OCI-LY3 (cell line): ENCODE data around the gene NPIPA5.
"Not testable (repeated sequence)": the region's sequence is repeated elsewhere in the genome, so short reads cannot be mapped to it uniquely, and the experiment has no call there.

ENCODE experiments used
- EZH2phosphoT487 ChIP-seq: fragments of 200-600 bp; shearing (Covaris generic); IDR thresholded peaks from 2 replicates; pipeline ENCODE4 v1.6.1; 2018; ENCODE audit warnings: antibody characterized with exemption, mixed run types, low read depth
- TF ChIP-seq, protein P1 (sequence below): fragments of 200-600, 300-600 bp; sonication (generic); IDR thresholded peaks from 2 replicates; pipeline ENCODE4 v1.5.1; 2014; ENCODE audit warnings: antibody characterized with exemption, low read length, low read depth

DNA sequence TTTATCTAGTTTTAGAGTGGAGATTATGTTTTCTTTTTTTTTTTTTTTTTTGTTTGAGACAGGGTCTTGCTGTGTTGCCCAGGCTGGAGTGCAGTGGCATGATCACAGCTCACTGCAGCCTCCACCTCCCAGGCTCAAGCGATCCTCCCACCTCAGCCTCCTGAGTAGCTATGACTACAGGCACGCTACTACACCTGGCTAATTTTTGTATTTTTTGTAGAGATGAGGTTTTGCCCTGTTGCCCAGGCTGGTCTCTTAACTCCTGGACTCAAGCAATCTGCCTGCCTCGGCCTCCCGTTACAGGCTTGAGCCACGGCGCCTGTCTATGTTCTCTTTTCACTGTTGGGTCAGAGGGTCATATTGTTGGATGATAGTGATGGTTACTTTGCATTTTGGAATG lies 22.2 kb upstream of the NPIPA5 start:
- TF ChIP-seq, protein P1, sequence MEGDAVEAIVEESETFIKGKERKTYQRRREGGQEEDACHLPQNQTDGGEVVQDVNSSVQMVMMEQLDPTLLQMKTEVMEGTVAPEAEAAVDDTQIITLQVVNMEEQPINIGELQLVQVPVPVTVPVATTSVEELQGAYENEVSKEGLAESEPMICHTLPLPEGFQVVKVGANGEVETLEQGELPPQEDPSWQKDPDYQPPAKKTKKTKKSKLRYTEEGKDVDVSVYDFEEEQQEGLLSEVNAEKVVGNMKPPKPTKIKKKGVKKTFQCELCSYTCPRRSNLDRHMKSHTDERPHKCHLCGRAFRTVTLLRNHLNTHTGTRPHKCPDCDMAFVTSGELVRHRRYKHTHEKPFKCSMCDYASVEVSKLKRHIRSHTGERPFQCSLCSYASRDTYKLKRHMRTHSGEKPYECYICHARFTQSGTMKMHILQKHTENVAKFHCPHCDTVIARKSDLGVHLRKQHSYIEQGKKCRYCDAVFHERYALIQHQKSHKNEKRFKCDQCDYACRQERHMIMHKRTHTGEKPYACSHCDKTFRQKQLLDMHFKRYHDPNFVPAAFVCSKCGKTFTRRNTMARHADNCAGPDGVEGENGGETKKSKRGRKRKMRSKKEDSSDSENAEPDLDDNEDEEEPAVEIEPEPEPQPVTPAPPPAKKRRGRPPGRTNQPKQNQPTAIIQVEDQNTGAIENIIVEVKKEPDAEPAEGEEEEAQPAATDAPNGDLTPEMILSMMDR, result not testable (repeated sequence)
- not testable (repeated sequence) for TF ChIP-seq EZH2phosphoT487
